Panc1 (cell line): ENCODE data around the gene ENOX2.

ENCODE experiments used
- CTCF ChIP-seq: fragments of 450-650 bp; IDR thresholded peaks from 2 replicates; pipeline ENCODE4 v1.5.1; 2017; ENCODE audit warnings: mild to moderate bottlenecking
- POLR2AphosphoS5 ChIP-seq: IDR thresholded peaks from 2 replicates; pipeline ENCODE4 v1.6.1; 2012; ENCODE audit warnings: mild to moderate bottlenecking, low read depth, low read length, moderate library complexity
- SIN3A ChIP-seq: IDR thresholded peaks from 2 replicates; pipeline ENCODE4 v1.6.1; 2012; ENCODE audit warnings: low read depth, mild to moderate bottlenecking, low read length, moderate library complexity, borderline replicate concordance; ENCODE audit not compliant: insufficient read depth

- TF ChIP-seq POLR2AphosphoS5, result no peak
- no peak for TF ChIP-seq CTCF
- TF ChIP-seq SIN3A, result no peak
Observed at GRCh38 chrX:130606425-130606824, 296.6 kb downstream of the ENOX2 start.
